ENCODE data around the gene OSBPL9.

- no peak for TF ChIP-seq POLR2AphosphoS5 (IDR thresholded peaks at IDR 0.05; ENCODE audit: low read depth, low read length)
- TF ChIP-seq POLR2A (IDR thresholded peaks at IDR 0.05; ENCODE audit: low read depth, low read length): no peak
- TF ChIP-seq POU2F2 (IDR thresholded peaks at IDR 0.05; ENCODE audit: low read depth, low read length): no peak
Observed at GRCh38 chr1:51630393-51630792, 13.5 kb downstream of the OSBPL9 start.
